A673 (cell line): ENCODE measurements around the gene TRIM25. TPM values are rescaled to one million over a fixed set of nuclear protein-coding genes. Genes with fewer than 3 reads are reported as not detected.

Source experiments
- BruUV-seq: library from RNA; stranded (reverse); fragments of 400-500 nt; replicated peaks from 2 replicates; lab custom pipeline; 2021; lab: Mats Ljungman, UMichigan
- CTCF ChIA-PET: fragments of 300-600 bp; sonication (Branson Sonifier 250); formaldehyde crosslinking; loops from one replicate; lab custom pipeline; 2022; ENCODE audit warnings: antibody characterized with exemption; lab: Charles Lee
- POLR2A ChIA-PET: fragments of 300-600 bp; sonication (Branson Sonifier 250); formaldehyde crosslinking; loops from one replicate; lab custom pipeline; 2022; ENCODE audit warnings: antibody characterized with exemption; ENCODE audit not compliant: low non-redundant PET; lab: Charles Lee
- DNase-seq: peaks from one replicate; pipeline ENCODE4 v3.0.0-alpha.2; 2015; ENCODE audit warnings: low spot score
- H3K27ac ChIP-seq: fragments of 200-600 bp; sonication (generic); 2 replicates; pipeline ENCODE4 v1.5.1; 2016; ENCODE audit warnings: mixed run types, low read depth, mild to moderate bottlenecking, mixed read lengths, antibody characterized with exemption, low read length; ENCODE audit not compliant: poor library complexity, severe bottlenecking
- H3K27me3 ChIP-seq: fragments of 200-600 bp; sonication (generic); replicated peaks from 2 replicates; pipeline ENCODE4 v1.6.1; 2017; ENCODE audit warnings: mixed run types, low read depth, mild to moderate bottlenecking, mixed read lengths, antibody characterized with exemption, low read length; ENCODE audit not compliant: insufficient read depth, poor library complexity
- H3K36me3 ChIP-seq: fragments of 200-600 bp; sonication (generic); 2 replicates; pipeline ENCODE4 v1.6.1; 2016; ENCODE audit warnings: mixed run types, mild to moderate bottlenecking, mixed read lengths, antibody characterized with exemption, low read length; ENCODE audit not compliant: insufficient read depth, poor library complexity, severe bottlenecking
- H3K4me1 ChIP-seq: fragments of 200-600 bp; sonication (generic); 2 replicates; pipeline ENCODE4 v1.6.1; 2017; ENCODE audit warnings: mixed run types, mild to moderate bottlenecking, mixed read lengths, antibody characterized with exemption, low read length; ENCODE audit not compliant: insufficient read depth, poor library complexity, severe bottlenecking
- H3K4me3 ChIP-seq: fragments of 200-600 bp; sonication (generic); 2 replicates; pipeline ENCODE4 v1.5.1; 2016; ENCODE audit warnings: low read depth, mixed run types, mild to moderate bottlenecking, mixed read lengths, low read length; ENCODE audit not compliant: poor library complexity, severe bottlenecking
- H3K9me3 ChIP-seq: fragments of 200-600 bp; sonication (generic); 2 replicates; pipeline ENCODE4 v1.6.1; 2016; ENCODE audit warnings: mixed run types, low read depth, mild to moderate bottlenecking, mixed read lengths, antibody characterized with exemption, low read length; ENCODE audit not compliant: poor library complexity, severe bottlenecking
- EZH2 ChIP-seq: fragments of 200-600 bp; sonication (generic); IDR thresholded peaks from 2 replicates; pipeline ENCODE4 v1.6.1; 2017; ENCODE audit warnings: borderline replicate concordance, low read depth, mild to moderate bottlenecking, mixed read lengths, antibody characterized with exemption, low read length; ENCODE audit not compliant: poor library complexity, severe bottlenecking
- intact Hi-C: fragments of 100-400 bp; cut with micrococcal nuclease; formaldehyde crosslinking; loops from one replicate; pipeline ENCODE4 v1.10.0; 2022; ENCODE audit not compliant: unreplicated experiment
- total RNA-seq: library from RNA; stranded (reverse); gene quantifications from 2 replicates; pipeline ENCODE4 v1.2.3, GENCODE V29; 2021
- TF ChIP-seq, protein P1 (sequence below): fragments of 300-800, 200-600 bp; sonication (generic); conservative IDR thresholded peaks from 2 replicates; pipeline ENCODE4 v1.5.1; 2017; ENCODE audit warnings: low read depth, mild to moderate bottlenecking, antibody characterized with exemption, low read length, moderate library complexity, mixed read lengths

The TRIM25 gene
- total RNA-seq, 1 experiment from 2014 or later: 58.0 TPM

DNA sequence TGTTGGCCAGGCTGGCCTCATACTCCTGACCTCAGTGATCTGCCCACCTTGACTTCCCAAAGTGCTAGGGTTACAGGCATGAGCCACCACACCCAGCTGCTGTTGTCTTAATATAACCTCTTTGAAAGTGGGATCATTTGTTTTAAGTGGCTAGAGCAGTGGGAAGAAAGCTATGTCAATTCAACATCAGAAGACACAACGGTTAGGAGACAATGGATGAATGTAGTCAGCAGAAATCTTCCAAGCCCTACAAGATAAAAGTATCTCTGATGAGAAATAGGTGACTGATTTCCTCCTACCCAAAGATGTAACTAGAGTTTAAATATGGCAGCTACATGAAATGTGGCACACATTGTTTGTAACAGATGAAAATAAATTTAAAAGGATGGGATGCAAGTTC lies 20.0 kb upstream of the TRIM25 start:
- POLR2A ChIA-PET: no interaction called here

DNA sequence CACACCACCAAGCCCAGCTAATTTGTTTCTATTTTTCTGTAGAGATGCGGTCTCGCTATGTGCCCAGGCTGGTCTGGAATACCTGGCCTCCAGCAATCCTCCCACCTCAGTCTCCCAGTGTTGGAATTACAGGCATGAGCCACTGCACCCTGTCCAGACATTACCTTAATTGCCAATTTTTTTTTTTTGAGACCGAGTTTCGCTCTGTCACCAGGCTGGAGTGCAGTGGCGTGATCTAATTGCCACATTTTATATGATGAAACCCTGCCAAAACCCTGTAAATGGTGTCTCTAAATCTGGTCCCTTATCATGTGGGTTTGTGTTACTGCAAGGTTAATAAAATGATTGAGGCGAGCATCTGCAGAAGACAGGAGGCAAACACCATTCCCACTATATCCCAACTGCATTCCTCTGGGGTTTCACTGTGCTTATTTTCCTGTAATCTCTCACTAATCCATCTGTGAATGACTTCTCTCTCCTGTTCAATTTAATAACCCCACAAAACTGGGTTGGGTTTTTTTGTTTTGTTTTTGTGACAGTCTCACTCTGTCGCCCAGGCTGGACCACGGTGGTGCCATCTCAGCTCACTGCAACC lies 19.4 kb upstream of the TRIM25 start:
- no peak for TF ChIP-seq EZH2
- TF ChIP-seq, protein P1, sequence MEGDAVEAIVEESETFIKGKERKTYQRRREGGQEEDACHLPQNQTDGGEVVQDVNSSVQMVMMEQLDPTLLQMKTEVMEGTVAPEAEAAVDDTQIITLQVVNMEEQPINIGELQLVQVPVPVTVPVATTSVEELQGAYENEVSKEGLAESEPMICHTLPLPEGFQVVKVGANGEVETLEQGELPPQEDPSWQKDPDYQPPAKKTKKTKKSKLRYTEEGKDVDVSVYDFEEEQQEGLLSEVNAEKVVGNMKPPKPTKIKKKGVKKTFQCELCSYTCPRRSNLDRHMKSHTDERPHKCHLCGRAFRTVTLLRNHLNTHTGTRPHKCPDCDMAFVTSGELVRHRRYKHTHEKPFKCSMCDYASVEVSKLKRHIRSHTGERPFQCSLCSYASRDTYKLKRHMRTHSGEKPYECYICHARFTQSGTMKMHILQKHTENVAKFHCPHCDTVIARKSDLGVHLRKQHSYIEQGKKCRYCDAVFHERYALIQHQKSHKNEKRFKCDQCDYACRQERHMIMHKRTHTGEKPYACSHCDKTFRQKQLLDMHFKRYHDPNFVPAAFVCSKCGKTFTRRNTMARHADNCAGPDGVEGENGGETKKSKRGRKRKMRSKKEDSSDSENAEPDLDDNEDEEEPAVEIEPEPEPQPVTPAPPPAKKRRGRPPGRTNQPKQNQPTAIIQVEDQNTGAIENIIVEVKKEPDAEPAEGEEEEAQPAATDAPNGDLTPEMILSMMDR: no peak
- POLR2A ChIA-PET: no interaction called here
- Histone ChIP-seq H3K9me3 (peaks cover 10% of the 10 kb centered on the region), H3K27ac (no peak overlapping the region), H3K4me3 (no peak overlapping the region), H3K36me3 (peaks cover 7% of the 10 kb centered on the region), H3K27me3 (no peaks in the 10 kb centered on the region), H3K4me1 (no peaks in the 10 kb centered on the region)
- CTCF ChIA-PET: no interaction called here
- no peak for DNase-seq
- intact Hi-C loops: no loop called here
- BruUV-seq: no TSS peak

More for the DNA sequence above, 20.0 kb upstream of the TRIM25 start:
- H3K4me3 ChIP-seq: no peak overlapping the region
- no peaks in the 10 kb centered on the region for H3K27me3 ChIP-seq
- CTCF ChIA-PET: no interaction called here
- no TSS peak for BruUV-seq
- no peak for DNase-seq
- intact Hi-C loops: no loop called here
- no peaks in the 10 kb centered on the region for H3K4me1 ChIP-seq
- peaks cover 13% of the 10 kb centered on the region for H3K36me3 ChIP-seq
- TF ChIP-seq, protein P1: no peak
- TF ChIP-seq EZH2: no peak
- H3K9me3 ChIP-seq: peaks cover 10% of the 10 kb centered on the region
- no peak overlapping the region for H3K27ac ChIP-seq

DNA sequence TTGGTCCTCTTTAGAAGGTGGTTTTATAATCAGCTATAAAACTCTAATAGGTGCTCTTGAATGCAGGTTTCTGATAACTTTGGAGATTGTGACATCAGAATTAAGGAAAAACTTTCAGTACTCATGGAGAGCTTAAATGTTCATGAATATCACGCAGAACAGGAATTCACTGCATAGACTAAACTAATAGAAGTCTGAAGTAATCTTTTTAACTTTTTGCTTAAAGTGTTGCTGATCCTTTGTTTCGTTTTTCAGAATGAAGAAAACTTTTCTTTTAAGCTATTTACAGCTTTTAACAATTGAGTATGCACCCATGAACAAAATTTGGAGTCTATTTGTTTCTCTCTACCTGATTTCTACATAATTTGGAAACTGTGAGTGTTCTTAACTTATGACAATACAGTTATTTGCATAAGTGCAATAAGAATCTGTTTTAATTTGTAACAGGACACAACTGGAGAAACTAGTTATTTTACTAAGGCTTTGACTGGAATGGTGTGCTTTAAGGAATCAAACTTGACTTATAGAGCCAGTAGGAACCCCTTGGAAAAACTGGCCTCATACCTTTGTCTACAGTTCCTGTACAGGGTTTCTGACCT lies 17.0 kb upstream of the TRIM25 start:
- POLR2A ChIA-PET: interaction anchor here (0.5 kb wide), 1 partner anchor 24 kb away, joined by 3 read pairs; no protein-coding TSS in a partner anchor
- H3K27me3 ChIP-seq: no peaks in the 10 kb centered on the region
- no peaks in the 10 kb centered on the region for H3K4me1 ChIP-seq
- TF ChIP-seq, protein P1: no peak
- TF ChIP-seq EZH2: no peak
- no peak for DNase-seq
- intact Hi-C loops: no loop called here
- H3K36me3 ChIP-seq: no peaks in the 10 kb centered on the region
- H3K27ac ChIP-seq: no peak overlapping the region
- CTCF ChIA-PET: no interaction called here
- peaks cover 10% of the 10 kb centered on the region for H3K9me3 ChIP-seq
- no peak overlapping the region for H3K4me3 ChIP-seq
- no TSS peak for BruUV-seq
